ENCODE measurements around the gene GGTLC1. TPM values are rescaled to one million over a fixed set of nuclear protein-coding genes. Genes with fewer than 3 reads are reported as not detected.

GGTLC1 gene
- total RNA-seq, 2 experiments from 2014 or later = not detected

DNA sequence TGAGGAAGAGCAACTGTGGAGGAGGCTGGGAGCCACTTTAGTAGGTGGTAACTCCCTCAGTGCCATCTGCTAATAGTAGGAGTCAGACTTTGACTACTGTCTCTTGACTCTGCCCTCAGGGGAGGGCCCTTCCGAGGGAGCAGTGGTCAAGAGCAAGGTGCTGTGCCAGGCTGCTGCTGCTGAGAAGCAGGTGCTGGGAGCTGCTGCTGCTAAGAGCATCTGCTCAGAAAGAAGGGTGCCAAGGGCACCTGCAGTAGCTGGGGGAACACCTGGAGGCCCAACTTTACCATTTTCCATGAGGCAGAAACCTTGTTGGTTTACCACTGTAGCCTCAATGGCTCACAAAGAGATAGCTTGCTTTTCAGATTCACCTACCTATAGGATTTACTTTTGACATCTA lies 18.5 kb downstream of the GGTLC1 start:
- POLR2A ChIA-PET = no interaction called here
- Mint-ChIP-seq H3K27me3 (peaks cover 11% of the 10 kb centered on the region), H3K9me3 (no peaks in the 10 kb centered on the region), H3K4me3 (no peak overlapping the region), H3K27ac (no peak overlapping the region), H3K4me1 (no peaks in the 10 kb centered on the region), H3K36me3 (ENCODE audit: low read depth) (no peaks in the 10 kb centered on the region)
- CTCF ChIA-PET = no interaction called here
- no peak for DNase-seq

GRCh38 chr20:23967616-23967979 lies 21.0 kb downstream of the GGTLC1 start:
- POLR2A ChIA-PET = no interaction called here
- peaks cover 3% of the 10 kb centered on the region for H3K9me3 Mint-ChIP-seq
- H3K27ac Mint-ChIP-seq = no peak overlapping the region
- H3K36me3 Mint-ChIP-seq (ENCODE audit: low read depth) = no peaks in the 10 kb centered on the region
- CTCF ChIA-PET = no interaction called here
- H3K4me1 Mint-ChIP-seq = no peaks in the 10 kb centered on the region
- DNase-seq = no peak
- H3K27me3 Mint-ChIP-seq = peaks cover 10% of the 10 kb centered on the region
- H3K4me3 Mint-ChIP-seq = no peak overlapping the region

DNA sequence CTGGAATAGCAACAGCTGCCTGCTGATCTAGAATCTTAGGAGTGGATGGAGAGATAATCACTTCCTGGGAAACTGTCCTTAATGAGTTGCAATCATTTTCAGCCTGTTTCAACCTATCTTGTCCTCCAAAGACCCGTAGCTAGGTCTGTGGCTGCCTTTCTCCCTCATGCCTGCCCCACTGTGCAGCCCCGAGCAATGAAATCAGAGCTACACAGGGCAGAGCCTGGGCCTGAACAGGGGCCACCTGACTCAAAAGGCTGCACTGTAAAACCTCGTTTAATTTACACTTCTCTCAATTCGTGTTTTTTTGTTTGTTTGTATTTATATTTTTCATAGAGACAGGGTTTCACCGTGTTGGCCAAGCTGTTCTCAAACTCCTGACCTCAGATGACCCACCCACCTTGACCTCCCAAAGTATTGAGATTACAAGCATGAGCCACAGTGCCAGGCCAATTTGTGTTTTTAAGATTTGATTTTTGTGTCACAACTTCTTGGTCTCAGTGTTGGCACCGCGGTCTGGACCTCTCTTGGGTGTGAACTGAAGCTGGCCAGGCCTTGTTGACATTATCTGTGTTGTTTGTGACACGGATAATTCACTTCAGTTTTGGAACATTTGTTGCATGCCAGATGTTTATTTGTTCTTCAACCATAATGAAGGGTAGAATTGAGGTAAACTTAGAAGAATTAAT lies 21.5 kb downstream of the GGTLC1 start:
- ChIA-PET CTCF (no interaction called here), POLR2A (no interaction called here)
- no peak for DNase-seq

DNA sequence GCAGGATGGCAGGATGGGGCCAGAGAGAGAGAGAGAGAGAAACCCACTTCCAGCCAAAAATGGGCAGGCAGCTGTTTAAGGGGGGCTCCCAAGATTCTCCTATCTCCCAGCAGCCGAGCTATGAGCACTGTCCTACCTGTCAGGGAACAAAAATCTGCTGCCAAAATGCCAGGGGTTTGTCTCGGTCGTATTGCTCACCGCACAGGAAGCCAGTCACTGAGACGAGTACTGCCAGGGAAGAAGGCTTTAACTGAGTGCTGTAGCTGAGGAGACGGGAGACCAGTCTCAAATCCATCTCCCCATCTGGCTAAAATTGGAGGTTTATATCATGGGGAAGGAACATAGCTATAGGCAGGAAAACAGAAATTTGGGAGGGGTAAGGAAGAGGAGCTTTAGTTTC lies 22.3 kb downstream of the GGTLC1 start:
- H3K4me3 Mint-ChIP-seq = no peak overlapping the region
- H3K36me3 Mint-ChIP-seq (ENCODE audit: low read depth) = no peaks in the 10 kb centered on the region
- no peak for DNase-seq
- ChIA-PET CTCF (no interaction called here), POLR2A (no interaction called here)
- H3K4me1 Mint-ChIP-seq = no peaks in the 10 kb centered on the region
- peaks cover 14% of the 10 kb centered on the region for H3K27me3 Mint-ChIP-seq
- H3K27ac Mint-ChIP-seq = no peak overlapping the region
- H3K9me3 Mint-ChIP-seq = peaks cover 3% of the 10 kb centered on the region

More for the DNA sequence above, 21.5 kb downstream of the GGTLC1 start:
- Mint-ChIP-seq H3K27ac (no peak overlapping the region), H3K9me3 (peaks cover 3% of the 10 kb centered on the region), H3K27me3 (peaks cover 13% of the 10 kb centered on the region), H3K4me3 (no peak overlapping the region), H3K4me1 (no peaks in the 10 kb centered on the region), H3K36me3 (ENCODE audit: low read depth) (no peaks in the 10 kb centered on the region)

DNA sequence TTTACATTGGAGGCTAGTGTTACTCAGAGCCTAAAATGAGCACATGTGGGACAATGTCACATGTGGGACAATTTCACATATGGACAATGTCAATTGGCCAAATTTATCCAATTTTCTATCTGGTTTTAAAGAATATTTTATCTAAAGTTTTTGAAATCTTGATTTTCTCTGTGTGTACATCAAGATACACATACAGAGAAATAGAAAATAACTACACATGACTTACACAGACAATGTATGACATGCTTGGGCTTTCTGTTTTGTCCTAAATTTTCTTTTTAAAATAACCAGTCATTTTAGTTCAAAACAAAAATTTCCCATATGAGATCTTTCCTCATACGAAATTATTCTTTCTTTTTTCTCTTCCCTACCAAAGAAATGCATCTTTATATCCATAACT lies 24.6 kb downstream of the GGTLC1 start:
- Mint-ChIP-seq H3K27ac (no peak overlapping the region), H3K9me3 (peaks cover 3% of the 10 kb centered on the region), H3K36me3 (ENCODE audit: low read depth) (no peaks in the 10 kb centered on the region), H3K27me3 (peaks cover 24% of the 10 kb centered on the region), H3K4me1 (no peaks in the 10 kb centered on the region), H3K4me3 (no peak overlapping the region)
- CTCF ChIA-PET = no interaction called here
- POLR2A ChIA-PET = no interaction called here
- DNase-seq = no peak

DNA sequence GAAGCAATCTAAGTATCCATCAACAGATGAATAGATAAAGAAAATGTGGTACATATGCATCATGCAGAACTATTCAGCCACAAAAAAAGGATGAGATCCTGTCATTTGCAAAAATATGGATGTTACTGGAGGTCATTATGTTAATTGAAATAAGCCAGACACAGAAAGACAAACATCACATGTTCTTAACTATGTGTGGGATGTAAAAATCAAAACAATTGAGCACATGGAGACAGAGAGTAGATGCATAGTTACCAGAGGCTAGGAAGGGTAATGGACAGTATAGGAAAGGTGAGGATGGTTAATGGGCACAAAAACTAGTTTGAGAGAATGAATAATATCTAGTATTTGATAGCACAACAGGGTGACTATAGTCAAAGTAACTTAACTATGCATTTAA lies 26.3 kb downstream of the GGTLC1 start:
- Mint-ChIP-seq H3K36me3 (ENCODE audit: low read depth) (no peaks in the 10 kb centered on the region), H3K27me3 (peaks cover 20% of the 10 kb centered on the region), H3K4me3 (no peak overlapping the region), H3K27ac (no peak overlapping the region), H3K4me1 (no peaks in the 10 kb centered on the region), H3K9me3 (peaks cover 3% of the 10 kb centered on the region)
- no peak for DNase-seq
- POLR2A ChIA-PET = no interaction called here
- CTCF ChIA-PET = no interaction called here

GRCh38 chr20:23959054-23959453 lies 29.5 kb downstream of the GGTLC1 start:
- Mint-ChIP-seq H3K4me1 (no peaks in the 10 kb centered on the region), H3K36me3 (ENCODE audit: low read depth) (no peaks in the 10 kb centered on the region), H3K27ac (no peak overlapping the region), H3K4me3 (no peak overlapping the region), H3K9me3 (peaks cover 3% of the 10 kb centered on the region), H3K27me3 (peaks cover 16% of the 10 kb centered on the region)
- CTCF ChIA-PET = no interaction called here
- DNase-seq = no peak
- POLR2A ChIA-PET = no interaction called here

DNA sequence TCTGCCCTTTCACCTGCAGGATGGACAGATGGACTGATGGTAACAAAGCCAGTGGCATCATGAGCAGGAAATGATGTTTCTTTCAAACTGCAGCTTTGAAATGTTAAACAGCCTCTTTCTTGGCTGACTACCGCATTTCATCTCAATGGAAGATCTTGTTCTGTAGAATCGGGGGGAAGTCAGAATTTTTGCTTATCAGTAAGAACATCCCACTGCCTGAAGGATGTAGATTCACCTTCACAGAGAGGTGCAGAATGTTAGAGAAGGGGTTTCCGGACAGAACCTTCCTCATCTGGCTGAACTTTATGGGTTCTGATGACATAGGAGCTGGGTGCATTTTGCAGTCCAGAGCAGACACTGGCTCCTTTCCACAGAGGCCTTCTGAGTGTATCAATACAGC lies 32.7 kb downstream of the GGTLC1 start:
- H3K36me3 Mint-ChIP-seq (ENCODE audit: low read depth) = no peaks in the 10 kb centered on the region
- no peaks in the 10 kb centered on the region for H3K4me1 Mint-ChIP-seq
- CTCF ChIA-PET = no interaction called here
- H3K27ac Mint-ChIP-seq = no peak overlapping the region
- no peak overlapping the region for H3K4me3 Mint-ChIP-seq
- POLR2A ChIA-PET = no interaction called here
- no peaks in the 10 kb centered on the region for H3K9me3 Mint-ChIP-seq
- DNase-seq = no peak
- H3K27me3 Mint-ChIP-seq = peaks cover 7% of the 10 kb centered on the region

GRCh38 chr20:23954008-23954745 lies 34.4 kb downstream of the GGTLC1 start:
- H3K4me1 Mint-ChIP-seq = no peaks in the 10 kb centered on the region

GRCh38 chr20:23946206-23946605 lies 42.4 kb downstream of the GGTLC1 start:
- Mint-ChIP-seq H3K9me3 (no peaks in the 10 kb centered on the region), H3K27ac (no peak overlapping the region), H3K27me3 (peaks cover 11% of the 10 kb centered on the region), H3K36me3 (ENCODE audit: low read depth) (no peaks in the 10 kb centered on the region), H3K4me1 (no peaks in the 10 kb centered on the region), H3K4me3 (no peak overlapping the region)
- POLR2A ChIA-PET = no interaction called here
- DNase-seq = no peak
- CTCF ChIA-PET = no interaction called here

More at GRCh38 chr20:23954008-23954745, 34.4 kb downstream of the GGTLC1 start:
- Mint-ChIP-seq H3K27ac (no peak overlapping the region), H3K27me3 (peaks cover 6% of the 10 kb centered on the region), H3K4me3 (no peak overlapping the region), H3K36me3 (ENCODE audit: low read depth) (no peaks in the 10 kb centered on the region), H3K9me3 (no peaks in the 10 kb centered on the region)
- CTCF ChIA-PET = no interaction called here
- POLR2A ChIA-PET = no interaction called here
- DNase-seq = no peak

GRCh38 chr20:23943304-23943703 lies 45.3 kb downstream of the GGTLC1 start:
- Mint-ChIP-seq H3K36me3 (ENCODE audit: low read depth) (no peaks in the 10 kb centered on the region), H3K9me3 (no peaks in the 10 kb centered on the region), H3K27ac (no peak overlapping the region), H3K4me1 (no peaks in the 10 kb centered on the region), H3K4me3 (no peak overlapping the region), H3K27me3 (peaks cover 6% of the 10 kb centered on the region)
- ChIA-PET CTCF (no interaction called here), POLR2A (no interaction called here)
- no peak for DNase-seq

- peaks cover 2% of the 10 kb centered on the region for H3K27me3 Mint-ChIP-seq
- CTCF ChIA-PET = no interaction called here
- DNase-seq = no peak
Observed at GRCh38 chr20:23939641-23940040, 48.9 kb downstream of the GGTLC1 start.

DNA sequence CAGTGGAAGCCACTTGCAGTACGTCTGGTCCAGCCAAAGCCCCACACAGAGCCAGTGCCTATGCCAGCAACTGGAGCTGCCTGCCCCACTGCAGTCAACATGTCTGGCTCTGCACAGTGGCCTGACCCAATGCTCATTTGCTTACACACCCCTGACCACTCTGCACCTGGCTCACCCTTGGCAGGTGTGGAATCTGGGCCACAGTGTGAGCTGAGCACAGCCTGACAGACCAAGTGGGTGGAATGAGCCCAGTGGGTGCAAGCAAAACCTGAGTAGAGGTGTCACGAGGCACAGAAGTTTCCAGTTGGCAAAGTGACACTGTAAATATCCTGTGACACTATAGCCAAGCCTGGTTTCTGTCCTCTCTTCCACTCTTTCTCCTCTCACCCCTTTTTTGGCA lies 49.5 kb downstream of the GGTLC1 start:
- Mint-ChIP-seq H3K4me3 (no peak overlapping the region), H3K4me1 (no peaks in the 10 kb centered on the region), H3K36me3 (ENCODE audit: low read depth) (no peaks in the 10 kb centered on the region), H3K27me3 (peaks cover 6% of the 10 kb centered on the region), H3K9me3 (no peaks in the 10 kb centered on the region), H3K27ac (no peak overlapping the region)
- DNase-seq = no peak
- POLR2A ChIA-PET = no interaction called here
- CTCF ChIA-PET = interaction anchor here (2.2 kb wide), 2 partner anchors 11 to 978 kb away, joined by 6 to 10 read pairs; no protein-coding TSS in a partner anchor

More at GRCh38 chr20:23939641-23940040, 48.9 kb downstream of the GGTLC1 start:
- Mint-ChIP-seq H3K27ac (no peak overlapping the region), H3K4me3 (no peak overlapping the region), H3K36me3 (ENCODE audit: low read depth) (no peaks in the 10 kb centered on the region), H3K9me3 (no peaks in the 10 kb centered on the region), H3K4me1 (no peaks in the 10 kb centered on the region)
- POLR2A ChIA-PET = no interaction called here

- H3K36me3 Mint-ChIP-seq (ENCODE audit: low read depth) = no peaks in the 10 kb centered on the region
- H3K9me3 Mint-ChIP-seq = no peaks in the 10 kb centered on the region
- no peak overlapping the region for H3K4me3 Mint-ChIP-seq
- H3K4me1 Mint-ChIP-seq = no peaks in the 10 kb centered on the region
- no peak for DNase-seq
- POLR2A ChIA-PET = no interaction called here
- CTCF ChIA-PET = interaction anchor here (0.6 to 2.2 kb wide), 8 partner anchors 12 to 1389 kb away, joined by 3 to 18 read pairs (median 6); no protein-coding TSS in a partner anchor
- peaks cover 6% of the 10 kb centered on the region for H3K27me3 Mint-ChIP-seq
- no peak overlapping the region for H3K27ac Mint-ChIP-seq
Observed at GRCh38 chr20:23938118-23938438, 50.5 kb downstream of the GGTLC1 start.
